ENCODE results near the gene ZDHHC13. TPM values are rescaled to one million over a fixed set of nuclear protein-coding genes. Genes with fewer than 3 reads are reported as not detected.

The ZDHHC13 gene
- total RNA-seq, 1 experiment from 2014 or later: 21.8 TPM

DNA sequence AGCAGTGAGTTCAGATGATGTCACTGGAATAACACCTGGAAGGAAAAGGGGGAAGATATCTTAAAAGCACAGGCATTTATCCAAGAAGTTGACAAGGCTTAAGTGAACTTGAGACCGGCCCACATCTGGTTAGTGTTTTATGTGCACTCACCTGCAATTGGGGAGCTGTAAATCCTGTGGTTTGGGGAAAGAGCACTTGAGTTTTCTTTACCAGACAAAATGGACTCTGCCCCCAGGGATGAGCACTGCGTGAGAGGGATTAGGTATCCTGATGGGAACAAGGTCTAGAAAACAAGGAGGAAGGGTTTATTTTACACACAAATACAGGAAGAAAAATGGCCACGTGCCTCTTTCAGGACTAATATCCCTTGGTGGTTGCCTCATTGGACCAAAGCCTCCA is 108.6 kb downstream of the ZDHHC13 start:
- no peak overlapping the region for H3K4me3 ChIP-seq (replicated peaks in 1 of 2; ENCODE audit: low read depth in 1 of 2, low read length in 2 of 2)
- H3K9me3 ChIP-seq (ENCODE audit: control insufficient read depth in 1 of 2, insufficient read depth in 1 of 2, low read depth in 1 of 2, low read length in 2 of 2): no peaks in the 10 kb centered on the region
- no peaks in the 10 kb centered on the region for H3K9me2 ChIP-seq (ENCODE audit: insufficient read depth)
- no TSS peak for BruUV-seq (replicated peaks)
- H3K9ac ChIP-seq (ENCODE audit: low read length): no peak overlapping the region
- no peaks in the 10 kb centered on the region for H3K4me1 ChIP-seq (ENCODE audit: control insufficient read depth in 1 of 2, insufficient read depth in 2 of 2, low read length in 2 of 2)
- no peaks in the 10 kb centered on the region; the same call in 1 of the 2 replicates for H4K20me1 ChIP-seq (ENCODE audit: insufficient read depth)
- DNase-seq (ENCODE audit: low read depth, low spot score): no peak
- ChIA-PET CTCF (no interaction called here), POLR2A (no interaction called here), RAD21 (ENCODE audit: low non-redundant PET in 1 of 2, low total read pairs in 2 of 2, uncharacterized antibody in 2 of 2, unreplicated experiment in 2 of 2) (no interaction called here)
- no peaks in the 10 kb centered on the region for H3K79me2 ChIP-seq (ENCODE audit: insufficient read depth, low read length)
- peaks cover 15 to 56% of the 10 kb centered on the region in 2 experiments; a peak in 2 of 4 replicates for H3K36me3 ChIP-seq (ENCODE audit: control insufficient read depth in 1 of 2, insufficient read depth in 2 of 2, low read length in 2 of 2)
- no peaks in the 10 kb centered on the region for H3K27me3 ChIP-seq (ENCODE audit: insufficient read depth, low read length)
- no peak overlapping the region for H2AFZ ChIP-seq (ENCODE audit: low read depth, low read length, poor library complexity, severe bottlenecking)
- no peak overlapping the region for H3K4me2 ChIP-seq (ENCODE audit: low read length)
- no peak for TF ChIP-seq ZFX (IDR thresholded peaks at IDR 0.05)
- no peak for TF ChIP-seq RAD21 (IDR thresholded peaks at IDR 0.05; ENCODE audit: low read depth)
- TF ChIP-seq POLR2A (IDR thresholded peaks at IDR 0.05; ENCODE audit: borderline replicate concordance, extremely low read depth, insufficient read depth, insufficient read length): no peak
- TF ChIP-seq, protein P1, sequence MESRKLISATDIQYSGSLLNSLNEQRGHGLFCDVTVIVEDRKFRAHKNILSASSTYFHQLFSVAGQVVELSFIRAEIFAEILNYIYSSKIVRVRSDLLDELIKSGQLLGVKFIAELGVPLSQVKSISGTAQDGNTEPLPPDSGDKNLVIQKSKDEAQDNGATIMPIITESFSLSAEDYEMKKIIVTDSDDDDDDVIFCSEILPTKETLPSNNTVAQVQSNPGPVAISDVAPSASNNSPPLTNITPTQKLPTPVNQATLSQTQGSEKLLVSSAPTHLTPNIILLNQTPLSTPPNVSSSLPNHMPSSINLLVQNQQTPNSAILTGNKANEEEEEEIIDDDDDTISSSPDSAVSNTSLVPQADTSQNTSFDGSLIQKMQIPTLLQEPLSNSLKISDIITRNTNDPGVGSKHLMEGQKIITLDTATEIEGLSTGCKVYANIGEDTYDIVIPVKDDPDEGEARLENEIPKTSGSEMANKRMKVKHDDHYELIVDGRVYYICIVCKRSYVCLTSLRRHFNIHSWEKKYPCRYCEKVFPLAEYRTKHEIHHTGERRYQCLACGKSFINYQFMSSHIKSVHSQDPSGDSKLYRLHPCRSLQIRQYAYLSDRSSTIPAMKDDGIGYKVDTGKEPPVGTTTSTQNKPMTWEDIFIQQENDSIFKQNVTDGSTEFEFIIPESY (IDR thresholded peaks at IDR 0.05; ENCODE audit: extremely low read depth, insufficient replicate concordance, low read length): no peak
- TF ChIP-seq, protein P2, sequence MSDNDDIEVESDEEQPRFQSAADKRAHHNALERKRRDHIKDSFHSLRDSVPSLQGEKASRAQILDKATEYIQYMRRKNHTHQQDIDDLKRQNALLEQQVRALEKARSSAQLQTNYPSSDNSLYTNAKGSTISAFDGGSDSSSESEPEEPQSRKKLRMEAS (IDR thresholded peaks at IDR 0.05): no peak
- no peak for TF ChIP-seq EZH2 (IDR thresholded peaks at IDR 0.05)
- TF ChIP-seq, protein P3, sequence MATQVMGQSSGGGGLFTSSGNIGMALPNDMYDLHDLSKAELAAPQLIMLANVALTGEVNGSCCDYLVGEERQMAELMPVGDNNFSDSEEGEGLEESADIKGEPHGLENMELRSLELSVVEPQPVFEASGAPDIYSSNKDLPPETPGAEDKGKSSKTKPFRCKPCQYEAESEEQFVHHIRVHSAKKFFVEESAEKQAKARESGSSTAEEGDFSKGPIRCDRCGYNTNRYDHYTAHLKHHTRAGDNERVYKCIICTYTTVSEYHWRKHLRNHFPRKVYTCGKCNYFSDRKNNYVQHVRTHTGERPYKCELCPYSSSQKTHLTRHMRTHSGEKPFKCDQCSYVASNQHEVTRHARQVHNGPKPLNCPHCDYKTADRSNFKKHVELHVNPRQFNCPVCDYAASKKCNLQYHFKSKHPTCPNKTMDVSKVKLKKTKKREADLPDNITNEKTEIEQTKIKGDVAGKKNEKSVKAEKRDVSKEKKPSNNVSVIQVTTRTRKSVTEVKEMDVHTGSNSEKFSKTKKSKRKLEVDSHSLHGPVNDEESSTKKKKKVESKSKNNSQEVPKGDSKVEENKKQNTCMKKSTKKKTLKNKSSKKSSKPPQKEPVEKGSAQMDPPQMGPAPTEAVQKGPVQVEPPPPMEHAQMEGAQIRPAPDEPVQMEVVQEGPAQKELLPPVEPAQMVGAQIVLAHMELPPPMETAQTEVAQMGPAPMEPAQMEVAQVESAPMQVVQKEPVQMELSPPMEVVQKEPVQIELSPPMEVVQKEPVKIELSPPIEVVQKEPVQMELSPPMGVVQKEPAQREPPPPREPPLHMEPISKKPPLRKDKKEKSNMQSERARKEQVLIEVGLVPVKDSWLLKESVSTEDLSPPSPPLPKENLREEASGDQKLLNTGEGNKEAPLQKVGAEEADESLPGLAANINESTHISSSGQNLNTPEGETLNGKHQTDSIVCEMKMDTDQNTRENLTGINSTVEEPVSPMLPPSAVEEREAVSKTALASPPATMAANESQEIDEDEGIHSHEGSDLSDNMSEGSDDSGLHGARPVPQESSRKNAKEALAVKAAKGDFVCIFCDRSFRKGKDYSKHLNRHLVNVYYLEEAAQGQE (IDR thresholded peaks at IDR 0.05; ENCODE audit: low read depth): no peak
- TF ChIP-seq ELF1 (IDR thresholded peaks at IDR 0.05; ENCODE audit: borderline replicate concordance, low read depth): no peak
- TF ChIP-seq SRF (IDR thresholded peaks at IDR 0.05; ENCODE audit: low read depth): no peak
- TF ChIP-seq SIN3A (IDR thresholded peaks at IDR 0.05; ENCODE audit: low read depth): no peak
- TF ChIP-seq EGR1 (IDR thresholded peaks at IDR 0.05; ENCODE audit: low read depth): no peak
- no peak for TF ChIP-seq TCF7L2 (IDR thresholded peaks at IDR 0.05; ENCODE audit: borderline replicate concordance, extremely low read depth, insufficient read depth, insufficient read length)
- TF ChIP-seq EZH2phosphoT487 (IDR thresholded peaks at IDR 0.05; ENCODE audit: borderline replicate concordance): no peak
- no peak for TF ChIP-seq CBX3 (IDR thresholded peaks at IDR 0.05; ENCODE audit: low read depth)
- intact Hi-C loops (cut with micrococcal nuclease): no loop called here
- ATAC-seq: no peak
- H3K27ac ChIP-seq (ENCODE audit: low read depth, low read length): no peak overlapping the region

Other genes with a start within 250 kb of the ZDHHC13 start
- not detected for gene MRGPRX1, start 177.8 kb upstream of the ZDHHC13 start, total RNA-seq (2021; ENCODE audit: unreplicated experiment)
- not detected for gene MRGPRX2, start 56.5 kb upstream of the ZDHHC13 start, total RNA-seq (2021; ENCODE audit: unreplicated experiment)
- gene CSRP3, start 84.8 kb downstream of the ZDHHC13 start, total RNA-seq (2021; ENCODE audit: unreplicated experiment): not detected
- 18.4 TPM for gene E2F8, start 123.8 kb downstream of the ZDHHC13 start, total RNA-seq (2021; ENCODE audit: unreplicated experiment)

Measured in HCT116 (cell line).